CD4-positive, alpha-beta T cell treated with Interleukin-6 at 100 ng/mL for 8 hours (primary cell): ENCODE data around the gene SPATA1.

ENCODE experiments used
- DNase-seq: peaks from one replicate; pipeline ENCODE4 v3.0.0-alpha.2; 2020; ENCODE audit warnings: mixed read lengths, low spot score

Gene SPATA1

DNA sequence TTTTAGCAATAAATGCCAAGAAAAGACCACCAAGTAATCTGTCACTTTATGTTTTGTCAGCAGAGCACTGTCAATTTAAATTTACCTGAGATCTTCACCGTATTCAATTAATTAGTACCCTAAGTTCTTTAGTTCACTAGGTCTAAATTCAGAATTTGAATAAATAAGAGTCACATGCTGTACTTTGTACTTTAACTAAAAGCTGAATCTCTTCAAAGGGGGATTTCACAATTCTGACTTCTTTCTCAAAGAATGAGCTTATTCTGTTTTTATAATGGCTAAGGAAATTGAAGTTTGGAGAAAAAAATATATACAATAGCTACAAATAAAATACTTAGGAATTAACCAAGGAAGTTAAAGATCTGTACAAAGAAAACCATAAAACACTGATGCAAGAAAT, 2.3 kb downstream of the SPATA1 start:
- no peak for DNase-seq

- DNase-seq: no peak
Measured at GRCh38 chr1:84509029-84509428, 2.8 kb downstream of the SPATA1 start.

- no peak for DNase-seq
Measured at GRCh38 chr1:84510165-84510564, 4.0 kb downstream of the SPATA1 start.

- no peak for DNase-seq
Measured at GRCh38 chr1:84510668-84511067, 4.5 kb downstream of the SPATA1 start.

DNA sequence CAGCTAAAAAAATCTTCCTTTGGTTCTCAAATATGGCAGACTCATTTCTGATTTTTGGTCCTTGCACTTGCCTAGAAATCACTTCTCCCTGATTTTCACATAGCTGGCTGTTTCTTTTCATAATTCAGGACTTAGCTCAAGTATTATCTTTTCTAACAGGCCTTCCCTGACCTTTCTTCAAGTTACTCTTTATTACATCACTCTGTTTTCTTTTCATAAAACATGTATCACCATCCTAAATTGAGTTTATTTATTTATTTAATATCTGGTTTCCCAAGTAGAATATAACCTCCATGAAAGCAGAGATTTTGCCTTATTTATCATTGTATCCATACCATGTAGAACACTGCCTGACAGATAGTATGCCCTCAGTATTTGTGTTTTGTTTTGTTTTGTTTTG, 18.4 kb downstream of the SPATA1 start:
- no peak for DNase-seq

DNA sequence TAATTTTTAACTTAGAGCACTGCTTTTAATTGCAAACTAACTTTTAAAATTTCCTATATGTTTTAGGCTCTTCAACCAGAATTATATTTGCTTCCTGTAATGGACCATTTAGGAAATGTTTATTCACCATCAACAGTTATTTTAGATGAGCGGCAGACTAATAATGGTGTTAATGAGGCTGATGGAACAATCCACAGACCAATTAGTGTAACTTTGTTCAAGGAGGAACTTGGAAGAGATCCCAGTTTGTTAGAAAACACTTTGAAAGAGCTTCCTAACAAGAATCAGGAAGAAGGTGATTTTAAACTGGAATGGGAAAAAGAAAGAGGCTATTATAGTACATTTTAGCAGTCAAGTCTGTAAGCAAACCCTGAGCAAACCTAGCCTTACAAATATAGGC, 19.6 kb downstream of the SPATA1 start:
- no peak for DNase-seq

- no peak for DNase-seq
Measured at GRCh38 chr1:84538599-84538998, 32.4 kb downstream of the SPATA1 start.

GRCh38 chr1:84539972-84540371, 33.8 kb downstream of the SPATA1 start:
- DNase-seq: no peak

- DNase-seq: no peak
Measured at GRCh38 chr1:84540759-84541158, 34.6 kb downstream of the SPATA1 start.

GRCh38 chr1:84541679-84542078, 35.5 kb downstream of the SPATA1 start:
- DNase-seq: no peak

DNA sequence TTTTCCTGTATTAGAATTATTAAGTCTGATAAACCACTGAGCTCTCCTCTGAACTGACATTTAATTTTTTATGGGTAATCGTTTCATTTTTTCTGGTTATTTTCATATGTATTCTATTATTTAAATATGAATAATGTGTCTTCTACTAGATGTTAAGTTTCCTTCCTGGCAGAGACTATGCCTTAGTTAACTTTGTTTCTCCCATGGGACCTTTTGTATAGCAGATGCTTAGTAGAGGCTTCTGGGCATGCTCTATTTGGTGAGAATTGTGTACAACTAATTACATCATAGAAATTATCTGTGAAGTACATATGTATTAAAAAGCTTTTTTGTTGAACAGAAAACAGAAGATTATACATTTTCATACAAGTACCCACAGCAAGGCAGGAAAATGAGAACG, 44.6 kb downstream of the SPATA1 start:
- DNase-seq: no peak

- no peak for DNase-seq
Measured at GRCh38 chr1:84569216-84569615, 63.0 kb downstream of the SPATA1 start.

- DNase-seq: no peak
Measured at GRCh38 chr1:84570436-84571149, 64.4 kb downstream of the SPATA1 start.

GRCh38 chr1:84571150-84571535, 65.0 kb downstream of the SPATA1 start:
- DNase-seq: no peak

GRCh38 chr1:84573481-84573966, 67.3 kb downstream of the SPATA1 start:
- no peak for DNase-seq

DNA sequence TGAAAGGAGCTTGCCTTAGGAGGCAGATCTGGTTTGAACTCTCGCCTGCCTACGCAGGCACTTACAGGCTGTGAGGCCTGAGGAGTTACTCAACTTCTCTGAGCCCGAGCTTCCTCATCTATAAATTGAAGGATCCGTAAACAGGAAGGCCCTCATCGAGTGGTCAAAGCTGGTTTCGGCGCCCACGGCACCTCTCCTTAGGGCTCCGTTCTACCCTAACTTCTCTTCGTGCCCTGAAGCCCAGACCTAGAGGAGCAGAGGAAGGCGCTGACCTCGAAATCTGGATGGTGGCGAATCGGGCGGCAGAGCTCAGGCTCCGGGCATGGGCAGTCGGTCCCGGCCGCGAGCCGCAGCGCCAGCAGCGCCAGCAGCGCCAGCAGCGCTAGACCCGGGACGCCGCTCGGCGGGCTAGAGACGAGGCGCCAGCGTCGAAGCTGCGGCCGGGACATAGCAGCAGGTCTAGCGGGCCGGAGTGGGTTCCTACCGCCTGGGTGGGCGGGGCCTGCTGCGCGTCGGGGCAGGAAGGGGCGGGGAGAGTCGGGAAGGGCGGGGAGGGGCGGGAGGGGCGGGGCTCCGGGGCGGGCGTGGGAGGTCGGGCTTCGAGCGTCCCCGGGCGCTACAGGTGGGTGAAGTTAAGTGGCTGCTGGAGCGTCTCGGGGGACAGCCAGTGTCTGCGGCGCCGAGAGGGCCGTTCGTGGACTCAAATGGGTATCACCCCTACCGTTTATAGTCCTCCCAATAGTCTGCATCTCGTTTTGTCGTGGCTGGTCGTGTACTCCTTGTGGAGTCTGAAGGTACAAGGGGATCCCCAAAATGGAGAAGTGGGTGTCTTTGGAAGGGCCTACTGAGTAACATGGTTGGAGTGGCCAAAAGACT, 68.0 kb downstream of the SPATA1 start, which contains the start of gene CTBS:
TSS of gene CTBS (minus strand) at position 474 of the 876 bp plus-strand sequence. CDS start at position 449, 25 bp downstream.
- DNase-seq: peak; percentile 86

DNA sequence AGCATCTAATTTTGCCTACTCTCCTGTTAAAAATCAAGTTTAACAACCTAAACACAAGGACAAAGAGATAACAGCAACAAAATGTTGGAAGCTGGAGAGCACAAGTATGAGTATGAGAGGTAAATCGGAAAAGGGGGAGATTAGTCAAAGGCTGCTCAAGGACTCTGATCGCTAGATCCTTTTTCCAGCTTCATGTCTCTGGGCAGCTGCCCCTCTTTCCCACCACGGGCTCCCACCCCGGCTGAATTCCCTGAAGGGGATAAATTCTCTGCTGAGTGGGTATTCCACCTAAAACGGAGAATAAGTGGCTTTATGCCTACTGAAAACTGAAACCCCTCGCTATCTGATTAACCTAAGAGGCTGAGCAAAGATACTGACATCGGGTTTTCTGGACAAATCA, 68.8 kb downstream of the SPATA1 start:
- no peak for DNase-seq

- DNase-seq: no peak
Measured at GRCh38 chr1:84581648-84582047, 75.5 kb downstream of the SPATA1 start.

DNA sequence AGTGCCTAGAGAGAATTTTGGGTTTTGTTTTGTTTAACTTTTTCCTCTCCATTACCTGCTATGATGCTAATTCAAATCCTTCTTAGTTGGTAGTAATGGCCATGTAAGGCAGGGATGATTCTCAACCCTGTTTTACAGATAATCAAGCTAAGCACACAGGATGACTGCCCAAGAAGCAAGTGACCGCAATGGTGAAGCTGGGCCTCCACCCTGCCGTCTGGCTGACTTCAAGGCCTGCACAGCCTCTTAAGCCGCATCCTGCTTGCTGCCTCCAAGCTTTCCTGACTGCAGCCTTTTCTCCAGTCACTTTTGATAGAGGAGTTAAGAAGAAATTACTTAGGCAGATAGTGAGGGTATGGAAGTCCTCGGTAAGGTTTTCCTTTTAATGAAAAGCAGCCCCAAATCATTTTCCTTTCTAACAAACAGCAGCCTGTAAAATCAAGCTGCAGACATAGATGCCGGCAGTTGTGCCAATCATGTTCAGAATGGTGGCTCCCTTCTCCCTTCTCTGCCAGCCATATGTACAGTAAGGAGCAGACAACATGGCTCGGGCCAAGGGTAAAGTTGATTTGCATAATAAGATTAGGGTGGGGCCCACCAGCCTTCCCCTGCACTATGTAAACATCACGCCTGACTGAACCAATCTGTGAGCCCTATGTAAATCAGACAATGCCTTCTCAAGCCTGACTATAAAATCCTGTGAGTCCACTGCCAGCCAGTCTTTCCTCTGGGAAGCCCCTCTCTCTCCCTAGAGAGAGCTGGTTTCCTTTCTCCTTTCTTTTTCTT, 76.8 kb downstream of the SPATA1 start:
- no peak for DNase-seq

GRCh38 chr1:84583648-84584047, 77.5 kb downstream of the SPATA1 start:
- DNase-seq: no peak

DNA sequence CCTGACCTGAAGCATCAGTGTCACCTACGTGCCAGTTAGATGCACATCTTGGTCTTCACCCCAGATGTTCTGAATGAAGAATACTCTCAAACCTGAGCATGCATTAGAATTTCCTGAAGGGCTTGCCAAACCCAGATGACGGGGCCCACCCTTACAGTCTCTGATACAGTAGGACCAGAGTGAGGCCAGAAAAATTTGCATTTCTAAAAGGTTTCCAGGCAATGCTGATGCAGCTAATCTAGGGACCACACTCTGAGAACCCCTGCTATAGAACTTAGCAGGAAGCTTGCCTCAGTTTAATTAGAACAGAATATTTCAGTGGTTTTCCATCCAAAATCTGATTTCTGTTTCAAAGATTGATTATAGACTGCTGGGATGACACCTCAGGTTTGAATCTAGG, 77.9 kb downstream of the SPATA1 start:
- no peak for DNase-seq

GRCh38 chr1:84585803-84586202, 79.6 kb downstream of the SPATA1 start:
- DNase-seq: no peak
